ENCODE measurements around the gene CHAF1A.

- TF ChIP-seq SCRT1 (tag by site-specific recombination; IDR thresholded peaks at IDR 0.05; ENCODE audit: borderline replicate concordance) (no peak), CTCF (tag by site-specific recombination; IDR thresholded peaks at IDR 0.05) (no peak), ZNF776 (tag by site-specific recombination; IDR thresholded peaks at IDR 0.05; ENCODE audit: borderline replicate concordance) (no peak), KLF17 (tag by site-specific recombination; IDR thresholded peaks at IDR 0.05) (0 out of 2 replicates have a peak, but pooled peaks have one; percentile 24), ZFP69B (tag by site-specific recombination; IDR thresholded peaks at IDR 0.05) (no peak)
Measured at GRCh38 chr19:4473763-4474513, 71.5 kb downstream of the CHAF1A start.

All from HEK293 (cell line).